Transverse colon (tissue), 4 donors: Measurements from ENCODE around the gene KLC4. TPM values are rescaled to one million over a fixed set of nuclear protein-coding genes. Genes with fewer than 3 reads are reported as not detected.

Experiments
- DNase-seq: peaks from one replicate; pipeline ENCODE4 v3.0.0-alpha.2; 2019
- H3K27ac ChIP-seq, 4 donors: fragments of 200-600 bp; sonication (generic); 2 replicates each; pipeline ENCODE4 v1.5.1; 2016 to 2018; ENCODE audit warnings: inconsistent platforms in 4 of 4
- H3K27me3 ChIP-seq: fragments of 200-600 bp; sonication (generic); 2 replicates; pipeline ENCODE4 v1.5.1; 2017; ENCODE audit warnings: inconsistent platforms
- H3K36me3 ChIP-seq, 4 donors: fragments of 200-600 bp; sonication (generic); 2 replicates each; pipeline ENCODE4 v1.5.1; 2017 to 2019; ENCODE audit warnings: inconsistent platforms in 4 of 4
- H3K4me1 ChIP-seq, 4 donors: fragments of 200-600 bp; sonication (generic); 2 replicates each; pipeline ENCODE4 v1.5.1; 2017 to 2020; ENCODE audit warnings: inconsistent platforms in 4 of 4
- H3K4me3 ChIP-seq, 4 donors: fragments of 200-600 bp; sonication (generic); 1 replicate in 1 of 4; 2 replicates in 3 of 4; pipeline versions ENCODE4 v1.5.1 to v1.6.1; 2017 to 2019; ENCODE audit warnings: inconsistent platforms in 4 of 4
- H3K9me3 ChIP-seq, 2 donors: fragments of 200-600 bp; sonication (generic); 2 replicates each; pipeline ENCODE4 v1.5.1; 2017 to 2019; ENCODE audit warnings: inconsistent platforms in 2 of 2
- CTCF ChIP-seq, 5 experiments: fragments of 200-600 bp in 3 of 5; fragments of 450-650 bp in 2 of 5; sonication (generic) in 3 of 5; IDR thresholded peaks; 1 replicate in 2 of 5; 2 replicates in 3 of 5; pipeline ENCODE4 v1.5.1; 2016 to 2017; ENCODE audit warnings: antibody characterized with exemption in 5 of 5, inconsistent platforms in 3 of 5, mild to moderate bottlenecking in 2 of 5, moderate library complexity in 1 of 5
- EP300 ChIP-seq: sonication (generic); formaldehyde crosslinking; IDR thresholded peaks from one replicate; pipeline ENCODE4 v1.6.1; 2017; ENCODE audit warnings: antibody characterized with exemption, low read depth
- POLR2A ChIP-seq: fragments of 450-650 bp; IDR thresholded peaks from one replicate; pipeline ENCODE4 v1.6.1; 2016; ENCODE audit warnings: antibody characterized with exemption, mild to moderate bottlenecking, moderate library complexity
- POLR2AphosphoS5 ChIP-seq, 3 donors: sonication (generic); formaldehyde crosslinking; IDR thresholded peaks; one replicate each; pipeline ENCODE4 v1.6.1; 2016; ENCODE audit warnings: antibody characterized with exemption in 3 of 3
- WGBS, 2 donors: methylation state at CpG; one replicate each; pipeline ENCODE4 v1.1.5; 2018; ENCODE audit warnings: low coverage in 1 of 2; 5-methylcytosine and 5-hydroxymethylcytosine counted together
- in situ Hi-C, 4 donors: fragments of 200-750 bp; cut with MboI; loops; one replicate each; pipeline versions ENCODE4 v1.15.0 to v1.15.1; 2017; ENCODE audit warnings: low sequenced_read_pairs in 3 of 4, low pct_ligation_motif_present in 1 of 4, low pct_unique_long_range_greater_than_20kb in 1 of 4
- intact Hi-C: fragments of 100-400 bp; cut with DNase I; formaldehyde crosslinking; loops from one replicate; pipeline ENCODE4 v1.15.1; 2023; ENCODE audit warnings: low total_unique reads
- total RNA-seq, 4 donors: library from RNA; depleted of rRNA; stranded (reverse); fragments of >200 nt; gene quantifications; one replicate each; pipeline ENCODE4 v1.1.0, GENCODE V29; 2016

Gene KLC4
- total RNA-seq, 4 donors from 2014 or later, result 91.9 to 296 (median 159) TPM

- DNase-seq, result no peak
- Histone ChIP-seq H3K27me3 (no peaks in the 10 kb centered on the region), H3K36me3 (no peaks in the 10 kb centered on the region), H3K9me3 (no peaks in the 10 kb centered on the region), H3K4me3 (no peak overlapping the region), H3K27ac (no peak overlapping the region), H3K4me1 (peaks cover 0 to 7% (median 3%) of the 10 kb centered on the region in 4 donors)
- in situ Hi-C loops (no loop called here), intact Hi-C loops (no loop called here)
- WGBS, 2 donors, result 85 to 91% methylated on average over 5 to 10 of the region's 10 CpGs
- TF ChIP-seq CTCF (IDR thresholded peaks at IDR 0.05), result no peak
- no peak for TF ChIP-seq EP300
- no peak for TF ChIP-seq POLR2AphosphoS5 (IDR thresholded peaks at IDR 0.05)
- TF ChIP-seq POLR2A, result no peak
Measured at GRCh38 chr6:43091436-43091991, 32.1 kb downstream of the KLC4 start.

GRCh38 chr6:43092635-43093034, 33.2 kb downstream of the KLC4 start:
- Histone ChIP-seq H3K27me3 (no peaks in the 10 kb centered on the region), H3K4me1 (peaks cover 0 to 13% (median 5%) of the 10 kb centered on the region in 4 donors), H3K36me3 (no peaks in the 10 kb centered on the region), H3K9me3 (no peaks in the 10 kb centered on the region), H3K4me3 (no peak overlapping the region), H3K27ac (no peak overlapping the region)
- intact Hi-C loops, result no loop called here
- TF ChIP-seq CTCF (IDR thresholded peaks at IDR 0.05), result no peak
- TF ChIP-seq POLR2AphosphoS5 (IDR thresholded peaks at IDR 0.05), result no peak
- TF ChIP-seq EP300, result no peak
- TF ChIP-seq POLR2A, result no peak
- no peak for DNase-seq
- in situ Hi-C loops, result no loop called here

GRCh38 chr6:43093436-43094289, 34.2 kb downstream of the KLC4 start:
- intact Hi-C loops (no loop called here), in situ Hi-C loops (no loop called here)
- H3K27ac ChIP-seq, result peak overlapping the region; percentile 41 to 79 (median 68)
- no peaks in the 10 kb centered on the region for H3K9me3 ChIP-seq
- peaks cover 0 to 13% (median 5%) of the 10 kb centered on the region in 4 donors for H3K4me1 ChIP-seq
- peak; percentile 29 for DNase-seq
- peak overlapping the region in 2 of 4 donors; percentile 16 to 38 for H3K4me3 ChIP-seq
- H3K27me3 ChIP-seq, result no peaks in the 10 kb centered on the region
- WGBS, 2 donors, result 52 to 55% methylated on average over 8 to 9 of the region's 9 CpGs
- no peak for TF ChIP-seq EP300
- TF ChIP-seq CTCF (IDR thresholded peaks at IDR 0.05), result peak in 1 of 5 experiments; percentile 12
- TF ChIP-seq POLR2A, result no peak
- no peak for TF ChIP-seq POLR2AphosphoS5 (IDR thresholded peaks at IDR 0.05)
- H3K36me3 ChIP-seq, result no peaks in the 10 kb centered on the region

GRCh38 chr6:43095939-43096338, 36.5 kb downstream of the KLC4 start:
- Histone ChIP-seq H3K36me3 (no peaks in the 10 kb centered on the region), H3K27me3 (no peaks in the 10 kb centered on the region), H3K4me1 (peaks cover 0 to 13% (median 5%) of the 10 kb centered on the region in 4 donors), H3K27ac (peak overlapping the region in 2 of 4 donors; percentile 13 to 33), H3K9me3 (no peaks in the 10 kb centered on the region), H3K4me3 (no peak overlapping the region)
- in situ Hi-C loops, result no loop called here
- TF ChIP-seq EP300 (no peak), POLR2A (no peak), CTCF (IDR thresholded peaks at IDR 0.05) (no peak), POLR2AphosphoS5 (IDR thresholded peaks at IDR 0.05) (no peak)
- WGBS, 2 donors, result 40% methylated on average over 6 of the region's 7 CpGs; no CpG with 5 or more reads in 1 of the 2 donors
- no peak for DNase-seq
- intact Hi-C loops, result no loop called here
